Amygdala (tissue), 56 donors: Measurements from ENCODE around the gene DMBT1.

ENCODE experiments used
- DNase-seq, 56 donors: peaks; one replicate each; lab custom pipeline; 2025; lab: John Stamatoyannopoulos, UW

Gene DMBT1

GRCh38 chr10:122560279-122560804 is at the start of gene DMBT1:
TSS of gene DMBT1 (plus strand) at chr10:122560754. CDS start at chr10:122560771, 17 bp downstream.
- DNase-seq = no peak

GRCh38 chr10:122513053-122513452 is 47.5 kb upstream of the DMBT1 start:
- DNase-seq = no peak

GRCh38 chr10:122514045-122514840 is 46.3 kb upstream of the DMBT1 start:
- no peak for DNase-seq

- peak in 8 of 56 donors; percentile 25 to 63 (median 41) for DNase-seq
Measured at GRCh38 chr10:122515022-122515424, 45.5 kb upstream of the DMBT1 start.

- no peak for DNase-seq
Measured at GRCh38 chr10:122515588-122516231, 44.8 kb upstream of the DMBT1 start.

GRCh38 chr10:122516734-122517133 is 43.8 kb upstream of the DMBT1 start:
- peak in 6 of 56 donors; percentile 24 to 41 (median 33) for DNase-seq

- no peak for DNase-seq
Measured at GRCh38 chr10:122519144-122519543, 41.4 kb upstream of the DMBT1 start.

- DNase-seq = no peak
Measured at GRCh38 chr10:122519873-122520272, 40.7 kb upstream of the DMBT1 start.

- peak in 7 of 56 donors; percentile 19 to 66 (median 41) for DNase-seq
Measured at GRCh38 chr10:122521011-122521410, 39.5 kb upstream of the DMBT1 start.

- DNase-seq = no peak
Measured at GRCh38 chr10:122524811-122525210, 35.7 kb upstream of the DMBT1 start.

GRCh38 chr10:122525788-122526187 is 34.8 kb upstream of the DMBT1 start:
- DNase-seq = no peak

GRCh38 chr10:122526892-122527291 is 33.7 kb upstream of the DMBT1 start:
- DNase-seq = no peak

GRCh38 chr10:122530177-122530576 is 30.4 kb upstream of the DMBT1 start:
- no peak for DNase-seq

- DNase-seq = no peak
Measured at GRCh38 chr10:122531261-122531660, 29.3 kb upstream of the DMBT1 start.

- no peak for DNase-seq
Measured at GRCh38 chr10:122531939-122532338, 28.6 kb upstream of the DMBT1 start.

GRCh38 chr10:122532601-122533296 is 27.8 kb upstream of the DMBT1 start:
- DNase-seq = no peak

- DNase-seq = no peak
Measured at GRCh38 chr10:122537545-122537944, 23.0 kb upstream of the DMBT1 start.

- DNase-seq = no peak
Measured at GRCh38 chr10:122541541-122542002, 19.0 kb upstream of the DMBT1 start.

GRCh38 chr10:122543676-122544445 is 16.7 kb upstream of the DMBT1 start:
- peak in 1 of 56 donors; percentile 7 for DNase-seq

- DNase-seq = no peak
Measured at GRCh38 chr10:122544493-122544892, 16.1 kb upstream of the DMBT1 start.
